ENCODE measurements around the gene GRIFIN. TPM values are rescaled to one million over a fixed set of nuclear protein-coding genes. Genes with fewer than 3 reads are reported as not detected.
A peak's percentile ranks its signal among the peaks of the same experiment; 100 is the strongest.

Gene GRIFIN, protein sequence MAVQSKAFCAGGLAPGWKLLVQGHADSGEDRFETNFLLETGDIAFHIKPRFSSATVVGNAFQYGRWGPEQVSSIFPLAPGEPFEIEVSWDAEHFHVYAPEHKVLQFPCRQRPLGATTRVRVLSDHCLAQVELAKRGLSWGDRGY
- total RNA-seq (2014; rRNA removed; shearing (Covaris generic); ENCODE audit: low replicate concordance), result not detected in 2 replicates

DNA sequence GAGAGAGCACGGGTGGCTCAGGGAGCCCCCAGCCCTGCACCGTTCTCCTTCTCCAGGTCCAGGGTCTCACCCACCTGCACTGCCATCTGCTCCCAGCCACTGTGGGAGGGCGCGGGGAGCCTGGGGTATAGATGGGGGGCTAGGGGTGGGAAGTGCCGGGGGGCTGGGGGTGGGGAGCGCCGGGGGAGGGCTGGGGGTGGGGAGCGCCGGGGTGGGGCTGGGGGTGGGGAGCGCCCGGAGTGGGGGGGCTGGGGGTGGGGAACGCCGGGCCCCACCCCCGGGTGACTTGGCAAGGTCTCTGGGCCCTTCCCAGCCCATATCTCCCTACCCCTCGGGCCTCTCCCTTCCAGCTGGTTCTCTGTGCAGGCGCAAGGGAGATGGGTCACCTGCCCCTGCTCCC lies at the start of gene GRIFIN:
Gene GRIFIN, minus strand, starts transcription at position 101 of the 400 bp plus-strand sequence. Its CDS starts 15 bp downstream, at position 86.
- no peaks in the 10 kb centered on the region for H3K27me3 ChIP-seq
- H3K9me3 ChIP-seq, result no peaks in the 10 kb centered on the region
- DNase-seq, result no peak
- no peak within 1 kb of the TSS for H3K4me3 ChIP-seq
- H3K36me3 ChIP-seq, result no peaks in the 10 kb centered on the region

DNA sequence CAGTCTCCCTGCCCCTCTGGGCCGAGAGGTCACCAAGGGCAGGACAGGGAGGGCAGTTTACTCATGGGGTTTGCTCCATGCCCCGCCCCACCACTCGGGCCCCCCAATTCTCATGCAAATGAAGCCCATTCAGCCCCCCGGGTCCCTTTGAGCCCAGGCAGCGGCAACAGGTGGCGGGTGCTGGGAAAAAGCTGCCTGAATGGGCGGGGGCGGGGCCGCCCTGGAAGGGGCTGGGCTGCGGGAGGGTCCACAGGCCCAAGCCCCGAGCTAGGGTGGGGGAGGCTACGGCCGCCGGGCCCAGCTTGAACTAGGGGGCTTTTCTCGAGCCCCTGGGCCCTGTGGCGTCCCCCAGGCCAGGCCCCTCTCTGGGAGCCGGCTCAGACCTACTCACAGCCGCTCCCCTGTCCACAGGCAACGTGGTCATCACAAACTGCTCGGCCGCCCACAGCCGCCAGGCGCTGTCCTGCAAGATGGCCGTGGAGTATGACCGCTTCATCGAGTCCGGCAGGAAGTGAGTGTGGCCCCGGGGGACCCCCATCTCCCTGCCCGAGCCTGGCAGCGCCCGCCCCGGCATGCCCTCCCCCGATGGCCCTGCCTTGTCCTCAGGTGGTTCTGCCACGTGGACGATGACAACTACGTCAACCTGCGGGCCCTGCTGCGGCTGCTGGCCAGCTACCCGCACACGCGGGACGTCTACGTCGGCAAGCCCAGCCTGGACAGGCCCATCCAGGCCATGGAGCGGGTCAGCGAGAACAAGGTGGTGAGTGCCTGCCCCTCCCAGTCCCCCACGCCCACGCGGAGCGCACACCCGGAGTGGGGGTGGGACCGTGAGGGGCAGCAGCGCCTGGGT lies 48.8 kb upstream of the GRIFIN start:
- DNase-seq, result no peak
- Histone ChIP-seq H3K36me3 (no peaks in the 10 kb centered on the region), H3K9me3 (no peaks in the 10 kb centered on the region), H3K27me3 (no peaks in the 10 kb centered on the region), H3K4me3 (no peak overlapping the region)

DNA sequence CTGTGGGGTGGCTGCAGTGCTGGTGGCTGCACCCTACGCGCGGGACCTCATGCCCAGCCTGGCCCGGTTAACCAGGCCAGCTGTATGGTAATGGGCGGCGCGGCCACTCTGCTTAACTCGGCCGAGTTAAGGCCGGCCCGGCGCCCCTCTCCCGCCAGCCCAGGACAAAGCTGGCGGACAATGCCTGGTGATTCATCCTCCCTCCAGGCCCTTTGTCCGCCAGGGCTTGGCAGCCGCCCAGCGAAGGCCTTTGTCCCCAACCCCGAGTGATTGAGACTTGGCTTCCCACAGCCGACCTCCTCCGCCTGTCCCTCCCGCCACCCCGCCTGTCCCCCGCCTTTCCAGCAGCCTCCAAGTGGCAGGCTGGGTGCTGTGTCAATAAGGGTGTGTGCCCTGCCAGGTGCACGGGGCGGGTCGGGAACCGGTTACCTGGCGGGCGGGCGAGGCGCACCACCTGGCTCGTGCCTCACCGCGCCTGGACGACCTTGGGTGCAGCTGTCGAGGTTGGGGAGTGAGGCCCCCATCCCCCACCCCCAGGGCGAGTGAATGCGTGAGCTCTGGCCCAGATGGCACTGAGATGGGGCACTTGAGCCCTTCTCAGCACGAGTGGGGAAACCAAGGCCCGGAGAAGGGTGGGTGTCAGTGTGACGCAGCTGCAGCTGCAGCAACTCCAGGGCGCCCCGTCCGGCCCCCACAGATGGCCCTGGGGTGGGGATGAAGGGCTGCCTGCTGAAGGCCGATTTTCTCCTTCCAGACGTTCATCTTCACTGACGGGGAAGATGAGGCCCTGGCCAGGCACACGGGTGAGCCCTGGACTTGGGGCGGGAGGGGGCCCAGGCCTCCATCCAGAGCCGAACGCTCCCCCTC lies 48.0 kb upstream of the GRIFIN start:
- Histone ChIP-seq H3K9me3 (no peaks in the 10 kb centered on the region), H3K27me3 (no peaks in the 10 kb centered on the region), H3K4me3 (no peak overlapping the region), H3K36me3 (no peaks in the 10 kb centered on the region)
- peak; percentile 38 for DNase-seq

DNA sequence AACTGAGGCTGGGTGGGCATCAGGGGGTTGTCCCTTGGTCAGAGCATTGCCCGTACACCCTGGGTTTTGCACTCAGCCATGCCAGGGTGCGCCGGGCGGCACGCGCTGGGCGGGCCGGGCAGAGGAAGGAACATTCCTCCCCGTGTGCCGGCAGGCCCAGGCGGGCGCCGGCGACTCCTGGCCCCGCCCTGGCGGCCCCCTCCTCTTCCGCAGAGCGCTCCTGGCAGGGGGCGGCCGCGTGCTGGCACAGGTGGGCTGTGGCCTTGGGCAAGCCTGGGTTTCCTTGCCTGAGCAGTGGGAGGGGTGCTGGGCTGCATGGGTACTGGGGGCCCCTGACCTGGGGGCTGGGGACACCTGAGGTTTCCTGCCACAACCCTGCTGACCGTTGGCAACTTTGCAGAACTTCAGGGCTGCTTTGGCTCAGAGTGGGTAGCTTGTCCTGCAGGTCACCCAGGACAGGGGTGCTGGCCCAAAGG lies 47.3 kb upstream of the GRIFIN start:
- no peaks in the 10 kb centered on the region for H3K27me3 ChIP-seq

DNA sequence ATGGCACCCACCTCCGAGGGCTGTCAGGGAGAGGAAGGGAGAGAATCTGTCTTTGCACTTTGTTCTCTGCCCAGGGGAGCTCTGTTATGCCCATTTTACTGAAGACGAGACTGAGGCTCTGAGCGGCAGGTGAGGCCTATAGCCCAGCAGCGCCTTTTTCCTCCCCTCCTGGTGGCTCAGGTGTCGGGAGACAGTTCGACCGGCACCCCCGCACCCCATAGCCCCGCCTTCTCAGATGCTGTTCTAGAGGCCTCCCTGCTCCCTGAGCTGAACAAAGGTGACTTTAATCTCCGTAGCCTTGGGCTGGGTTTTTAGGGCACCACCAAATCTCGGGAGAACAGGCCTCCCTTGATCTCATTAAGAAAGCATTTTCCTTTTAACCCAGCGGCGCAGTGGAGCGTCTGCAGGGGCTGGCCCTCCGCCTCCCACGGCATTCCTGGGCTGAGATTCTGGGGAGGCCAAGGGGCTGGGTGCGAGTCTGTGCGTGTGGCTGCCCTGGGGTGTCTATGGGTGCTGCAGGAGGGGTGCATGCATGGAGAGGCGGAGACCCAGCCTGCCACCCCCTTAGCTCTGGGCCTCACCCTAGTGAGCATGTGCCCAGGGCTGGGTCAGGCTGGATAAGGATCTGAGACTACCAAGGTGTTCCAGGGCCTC lies 46.7 kb upstream of the GRIFIN start:
- no peak overlapping the region for H3K4me3 ChIP-seq
- H3K9me3 ChIP-seq, result no peaks in the 10 kb centered on the region
- H3K36me3 ChIP-seq, result no peaks in the 10 kb centered on the region
- DNase-seq, result no peak
- no peaks in the 10 kb centered on the region for H3K27me3 ChIP-seq

More for the DNA sequence above, 47.3 kb upstream of the GRIFIN start:
- H3K9me3 ChIP-seq, result no peaks in the 10 kb centered on the region
- H3K36me3 ChIP-seq, result no peaks in the 10 kb centered on the region
- H3K4me3 ChIP-seq, result no peak overlapping the region
- no peak for DNase-seq

DNA sequence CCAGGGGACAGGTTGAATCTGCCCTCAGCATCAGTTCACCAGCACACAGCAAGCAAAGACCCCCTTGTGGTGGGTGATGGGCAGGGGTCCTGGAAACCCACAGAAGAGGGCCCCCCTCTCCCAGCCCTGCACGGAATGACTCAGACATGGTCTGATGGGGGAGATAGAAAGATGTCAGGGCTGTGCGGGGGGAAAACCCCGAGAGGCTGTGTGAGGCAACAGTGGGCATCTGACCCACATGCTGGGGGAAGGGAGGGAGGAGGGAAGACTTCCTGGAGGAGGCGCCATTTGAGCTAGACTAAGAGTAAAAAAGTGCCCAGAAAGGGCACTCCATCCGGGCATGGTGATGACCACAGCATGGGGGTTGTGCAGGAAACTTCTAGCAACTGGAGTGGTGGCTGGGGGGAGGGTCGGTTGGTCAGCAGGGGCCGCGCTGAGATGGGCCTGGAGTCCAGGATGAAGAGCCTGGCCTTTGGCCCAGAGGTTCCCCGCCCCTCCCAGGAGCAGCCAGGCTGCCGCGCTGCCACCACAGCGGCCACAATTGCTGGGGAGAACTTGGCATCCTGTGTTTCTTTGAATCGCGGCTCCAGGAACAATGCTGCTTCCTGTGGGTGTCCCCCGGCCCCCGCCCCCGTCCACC lies 45.9 kb upstream of the GRIFIN start:
- H3K4me3 ChIP-seq, result no peak overlapping the region

DNA sequence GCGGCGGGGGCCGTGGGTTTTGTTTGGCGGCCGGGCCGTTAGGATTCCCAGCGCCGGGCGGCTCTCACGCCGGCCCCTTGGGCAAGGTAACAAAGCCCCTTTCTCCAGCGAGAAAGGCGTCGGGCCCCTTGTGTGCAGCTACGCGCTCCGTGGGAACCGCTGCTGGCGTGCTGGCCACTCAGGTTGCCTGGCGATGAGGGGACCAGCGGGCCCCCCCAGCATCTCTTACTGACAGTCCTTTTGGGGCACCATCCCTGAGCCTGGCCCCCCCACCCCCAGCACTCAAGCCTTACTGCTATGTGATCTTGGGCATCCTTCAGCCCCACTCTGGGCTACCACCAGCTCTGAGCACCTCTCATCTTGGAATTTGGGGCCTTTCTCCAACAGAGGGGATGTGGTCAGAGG lies 45.1 kb upstream of the GRIFIN start:
- Histone ChIP-seq H3K36me3 (no peaks in the 10 kb centered on the region), H3K4me3 (no peak overlapping the region), H3K27me3 (no peaks in the 10 kb centered on the region), H3K9me3 (no peaks in the 10 kb centered on the region)
- no peak for DNase-seq

More for the DNA sequence above, 45.9 kb upstream of the GRIFIN start:
- Histone ChIP-seq H3K36me3 (no peaks in the 10 kb centered on the region), H3K27me3 (no peaks in the 10 kb centered on the region), H3K9me3 (no peaks in the 10 kb centered on the region)
- DNase-seq, result no peak

DNA sequence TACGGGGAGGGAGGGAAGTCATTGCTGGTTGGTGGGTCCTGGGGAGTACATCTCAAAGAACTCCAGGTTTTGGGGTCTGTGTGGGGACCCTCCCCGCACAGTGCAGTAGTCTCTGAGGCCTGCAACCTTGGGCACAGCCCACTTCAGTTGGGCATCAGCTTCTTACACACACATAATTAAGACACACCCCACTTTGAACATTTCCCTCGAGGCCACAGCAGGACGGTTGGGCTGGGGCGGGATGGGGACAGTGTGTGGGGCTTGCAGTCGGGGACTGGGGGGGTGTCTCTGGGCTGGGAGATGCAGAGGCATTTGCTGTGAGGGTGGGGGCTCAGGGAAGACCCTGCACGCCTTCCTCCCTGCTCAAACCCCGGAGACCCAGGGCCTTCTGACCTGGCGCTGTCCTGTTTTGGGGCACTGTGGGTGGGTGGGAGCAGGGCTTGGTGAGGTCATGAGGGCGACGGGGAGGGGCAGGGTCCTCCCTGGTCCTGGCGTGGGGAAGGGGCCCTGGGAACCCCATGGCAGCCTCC lies 44.6 kb upstream of the GRIFIN start:
- DNase-seq, result no peak
- Histone ChIP-seq H3K4me3 (peak overlapping the region; percentile 38; the same call in 1 of the 2 replicates), H3K9me3 (no peaks in the 10 kb centered on the region), H3K27me3 (no peaks in the 10 kb centered on the region), H3K36me3 (no peaks in the 10 kb centered on the region)

DNA sequence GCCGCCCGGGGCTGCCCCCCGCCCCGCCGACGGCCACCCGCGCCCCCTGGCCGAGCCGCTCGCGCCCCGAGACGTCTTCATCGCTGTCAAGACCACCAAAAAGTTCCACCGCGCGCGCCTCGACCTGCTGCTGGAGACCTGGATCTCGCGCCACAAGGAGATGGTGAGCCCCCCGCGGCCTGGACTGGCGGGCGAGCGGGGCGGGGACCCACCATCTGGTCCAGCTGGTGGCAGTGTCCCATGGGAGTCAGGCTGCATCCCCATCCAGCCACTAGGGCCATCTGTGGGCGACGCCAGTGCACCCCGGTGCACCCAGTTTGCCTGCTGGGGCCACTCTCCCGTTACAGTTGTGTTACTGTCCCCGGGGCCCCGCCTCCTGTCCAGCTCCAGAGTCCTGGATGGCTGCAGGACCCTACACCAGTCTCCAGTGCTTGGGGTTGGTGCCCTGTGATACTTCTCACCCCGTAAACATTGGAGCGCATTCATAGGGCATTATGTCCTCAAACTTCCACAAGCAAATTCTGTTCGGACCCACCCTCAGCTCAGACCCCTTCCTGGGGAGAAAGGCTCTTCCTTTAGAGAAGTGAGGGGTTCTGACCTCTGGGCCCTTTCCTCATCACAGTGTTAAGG lies 44.0 kb upstream of the GRIFIN start:
- H3K4me3 ChIP-seq, result peak overlapping the region; percentile 38
- H3K9me3 ChIP-seq, result no peaks in the 10 kb centered on the region
- DNase-seq, result peak; percentile 18
- H3K27me3 ChIP-seq, result no peaks in the 10 kb centered on the region
- no peaks in the 10 kb centered on the region for H3K36me3 ChIP-seq

DNA sequence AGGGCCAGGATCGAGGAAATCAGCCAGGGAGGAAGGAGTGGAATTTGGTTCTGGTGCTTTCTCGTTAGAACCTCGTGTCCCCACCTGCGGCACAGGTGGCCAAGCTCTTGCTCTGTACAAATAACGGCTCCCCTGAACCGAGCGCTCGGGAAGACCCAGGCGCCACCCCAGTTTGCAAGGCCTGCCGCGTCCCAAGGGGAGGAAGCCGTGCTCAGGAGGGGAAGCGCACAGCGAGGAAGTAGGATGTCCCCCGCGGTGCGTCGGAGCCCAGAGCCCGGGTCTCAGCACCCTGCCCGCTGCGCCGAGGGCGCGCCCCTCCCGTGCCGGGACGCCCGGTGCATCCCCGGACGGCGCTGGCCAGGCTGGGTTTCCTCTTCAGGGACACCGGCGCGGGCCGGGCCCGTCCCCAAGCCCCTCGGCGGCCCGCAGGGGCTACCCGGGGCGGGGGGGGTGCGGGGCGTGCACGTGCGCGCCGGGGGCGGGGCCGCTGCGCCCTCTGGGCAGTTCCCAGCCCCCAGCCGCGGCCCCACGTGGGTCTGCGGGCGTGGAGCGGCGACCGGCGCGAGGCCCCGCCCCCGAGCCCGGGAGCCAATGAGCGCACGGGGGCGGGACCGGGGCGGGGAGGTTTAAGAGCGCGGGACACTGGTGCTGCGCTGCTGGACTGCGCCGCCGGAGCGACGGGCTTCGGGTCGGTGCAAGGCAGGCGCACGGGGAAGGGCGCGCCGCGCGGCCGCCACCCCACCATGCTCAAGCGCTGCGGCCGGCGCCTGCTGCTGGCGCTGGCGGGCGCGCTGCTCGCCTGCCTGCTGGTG lies 43.1 kb upstream of the GRIFIN start, which contains the start of gene LFNG:
Gene LFNG, plus strand, starts transcription at position 656 of the 812 bp plus-strand sequence. Its CDS starts 88 bp downstream, at position 744.
- peak; percentile 81 for DNase-seq
- H3K4me3 ChIP-seq, result peak within 1 kb of the TSS; percentile 41
- no peaks in the 10 kb centered on the region for H3K36me3 ChIP-seq
- no peaks in the 10 kb centered on the region for H3K9me3 ChIP-seq
- no peaks in the 10 kb centered on the region for H3K27me3 ChIP-seq

DNA sequence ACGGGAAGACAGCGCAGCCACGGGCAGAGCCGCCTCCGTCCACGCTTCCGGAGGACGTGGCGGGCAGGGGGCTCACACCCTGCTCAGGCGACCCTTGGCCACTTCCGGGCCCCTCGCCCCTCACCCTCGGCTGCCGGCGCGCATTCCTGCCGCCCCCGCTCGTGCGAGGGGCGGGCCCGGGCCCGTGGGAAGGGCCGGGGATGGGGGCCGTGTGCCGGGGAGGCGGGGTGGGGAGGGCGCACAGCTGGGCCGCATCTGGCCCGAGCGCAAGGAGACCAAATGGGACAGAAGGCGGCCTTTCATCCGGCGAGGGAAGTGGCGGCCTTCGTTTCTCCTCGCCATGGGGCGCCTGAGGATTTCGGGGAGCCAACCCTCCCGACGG lies 42.5 kb upstream of the GRIFIN start:
- peak overlapping the region; percentile 41; the same call in 1 of the 2 replicates for H3K4me3 ChIP-seq
- DNase-seq, result no peak

DNA sequence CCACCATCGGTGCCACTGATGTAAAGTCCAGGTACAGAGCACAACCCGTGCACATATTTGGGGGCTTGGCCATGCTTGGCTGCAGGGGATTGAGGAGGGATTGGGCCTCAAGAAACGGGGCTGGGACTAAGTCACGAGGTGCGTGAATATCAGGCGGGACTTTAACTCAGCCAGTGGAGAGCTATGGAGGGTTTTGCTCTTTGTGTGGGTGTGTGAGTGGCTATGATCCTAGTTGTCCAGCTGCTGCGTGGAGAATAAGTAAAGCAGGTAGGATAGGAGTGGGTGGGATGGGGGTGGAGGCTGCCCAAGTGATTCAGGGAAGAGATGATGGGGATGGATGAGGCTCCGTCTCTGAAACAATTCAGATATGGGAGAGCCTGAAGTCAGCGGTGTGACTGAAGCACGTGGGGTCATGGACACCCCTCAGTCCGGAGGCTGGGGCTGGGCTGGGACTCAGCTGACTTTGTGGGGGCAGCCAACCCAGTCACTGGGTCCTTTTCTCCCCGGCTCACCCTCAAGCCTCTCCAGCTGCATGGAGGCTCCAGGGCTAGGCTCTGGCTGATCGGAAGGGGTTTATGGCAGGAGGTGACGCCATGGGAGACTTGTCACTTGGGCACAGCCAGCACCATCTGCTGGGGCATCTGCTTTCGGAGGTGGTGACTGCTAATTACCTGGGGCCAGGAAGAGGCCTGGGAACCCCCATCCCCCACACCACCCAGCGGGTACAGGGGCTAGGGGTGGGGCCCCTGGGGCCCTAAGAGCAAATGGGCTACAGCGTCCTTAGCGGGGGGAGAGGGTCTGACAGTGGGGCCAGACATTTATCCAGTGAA lies 41.7 kb upstream of the GRIFIN start:
- H3K36me3 ChIP-seq, result no peaks in the 10 kb centered on the region
- no peaks in the 10 kb centered on the region for H3K27me3 ChIP-seq
- no peak overlapping the region for H3K4me3 ChIP-seq
- H3K9me3 ChIP-seq, result no peaks in the 10 kb centered on the region
- no peak for DNase-seq

More for the DNA sequence above, 42.5 kb upstream of the GRIFIN start:
- H3K9me3 ChIP-seq, result no peaks in the 10 kb centered on the region
- no peaks in the 10 kb centered on the region for H3K36me3 ChIP-seq
- no peaks in the 10 kb centered on the region for H3K27me3 ChIP-seq

DNA sequence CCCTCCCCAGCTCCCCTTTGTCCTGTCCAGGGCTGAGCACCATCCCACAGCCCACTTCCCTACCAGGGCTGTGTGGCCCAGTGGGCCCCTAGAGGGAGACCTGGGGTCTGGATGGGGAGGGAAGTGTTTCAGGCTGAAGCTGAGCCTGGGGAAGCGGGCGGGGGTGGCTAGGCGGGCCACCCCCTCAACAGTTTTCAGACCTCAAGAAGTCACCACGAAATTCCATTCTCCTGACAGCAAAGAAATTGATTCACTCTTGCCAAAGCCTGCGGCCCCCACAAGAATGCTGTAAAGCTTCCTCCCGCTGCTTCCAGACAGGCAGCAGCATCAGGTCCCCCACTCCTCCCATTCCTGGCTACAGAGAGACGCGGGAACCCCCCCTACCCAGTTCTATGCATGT lies 40.8 kb upstream of the GRIFIN start:
- Histone ChIP-seq H3K36me3 (no peaks in the 10 kb centered on the region), H3K9me3 (no peaks in the 10 kb centered on the region)

DNA sequence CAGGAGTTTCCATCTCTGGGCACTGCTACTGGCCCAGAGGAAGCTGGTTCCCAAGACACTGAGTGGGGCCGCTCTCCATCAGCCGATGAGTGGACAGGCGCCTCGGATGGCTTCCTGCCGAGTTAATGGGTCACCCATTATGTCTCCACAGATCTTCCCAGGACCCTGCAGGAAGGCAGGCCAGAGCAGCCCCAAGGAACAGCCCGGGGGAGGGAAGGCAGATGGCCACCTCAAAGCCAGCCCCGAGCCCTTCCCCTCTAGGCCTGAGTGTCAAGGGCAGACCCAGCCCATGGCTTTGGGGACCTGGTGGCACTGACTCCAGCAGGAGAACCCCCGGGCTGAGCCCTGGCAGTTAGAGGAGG lies 40.0 kb upstream of the GRIFIN start:
- Histone ChIP-seq H3K27me3 (no peaks in the 10 kb centered on the region), H3K9me3 (no peaks in the 10 kb centered on the region), H3K4me3 (no peak overlapping the region), H3K36me3 (no peaks in the 10 kb centered on the region)
- DNase-seq, result peak; percentile 23

More for the DNA sequence above, 40.8 kb upstream of the GRIFIN start:
- H3K4me3 ChIP-seq, result no peak overlapping the region
- H3K27me3 ChIP-seq, result no peaks in the 10 kb centered on the region
- DNase-seq, result peak; percentile 75
